Measurements from ENCODE around the gene GPRC5C.
"Not testable (repeated sequence)": the region's sequence is repeated elsewhere in the genome, so short reads cannot be mapped to it uniquely, and the experiment has no call there.

Gene GPRC5C

DNA sequence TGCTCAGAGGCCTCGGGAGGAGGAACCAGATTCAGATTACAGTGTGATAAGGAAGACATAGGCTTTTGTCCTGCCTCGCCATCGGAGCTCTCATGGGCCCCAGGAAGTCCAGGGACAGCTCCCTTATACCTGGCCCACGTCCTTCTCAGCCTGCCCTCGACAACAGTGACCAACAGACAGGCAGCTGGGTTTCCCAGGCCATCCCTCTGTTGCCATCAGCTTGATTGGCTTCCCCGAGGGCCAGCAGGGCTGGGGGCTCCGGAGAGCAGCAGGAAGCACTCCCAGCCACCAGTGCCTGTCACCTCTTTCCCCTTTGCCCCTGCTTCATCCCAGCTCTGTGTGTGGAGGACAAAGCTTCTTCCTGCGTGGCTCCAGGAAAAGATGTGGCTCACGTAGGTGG, 52.2 kb downstream of the GPRC5C start:
- Mint-ChIP-seq H3K27ac (no peak overlapping the region), H3K27me3 (no peaks in the 10 kb centered on the region), H3K4me1 (peaks cover 24% of the 10 kb centered on the region), H3K9me3 (peaks cover 0 to 7% of the 10 kb centered on the region in 2 donors), H3K4me3 (no peak overlapping the region)
- ATAC-seq: no peak
- DNase-seq: no peak

DNA sequence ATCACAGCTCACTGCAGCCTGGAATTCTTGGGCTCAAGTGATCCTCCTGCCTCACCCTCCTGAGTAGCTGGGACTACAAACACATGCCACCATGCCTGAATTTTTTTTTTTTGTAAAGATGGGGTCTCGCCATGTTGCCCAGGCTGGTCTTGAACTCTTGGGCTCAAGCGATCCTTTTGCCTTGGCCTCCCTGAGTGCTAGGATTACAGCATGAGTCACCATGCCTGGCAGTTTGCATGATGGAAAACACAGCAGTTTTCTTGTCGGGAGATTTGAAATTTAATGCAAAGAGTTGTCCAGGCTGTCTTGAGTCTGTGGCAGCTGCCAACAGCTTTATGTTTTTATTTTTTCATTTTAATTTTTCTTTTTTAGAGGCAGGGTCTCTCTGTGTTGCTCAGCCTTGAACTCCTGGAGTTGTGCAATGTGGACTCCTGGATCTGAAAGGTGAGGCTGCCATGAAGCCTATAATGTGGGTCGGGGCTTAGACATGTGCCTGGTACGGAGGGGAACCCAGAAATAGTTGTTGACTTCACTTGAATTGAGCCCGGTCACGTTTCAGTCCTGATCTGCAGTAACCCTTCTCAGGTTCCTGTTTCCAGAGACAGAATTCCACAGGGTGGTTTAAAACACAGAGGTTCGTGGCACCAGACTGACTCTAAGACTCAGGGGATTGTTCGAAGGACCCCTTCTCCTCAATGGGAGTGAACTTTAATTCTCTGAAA, 53.3 kb downstream of the GPRC5C start:
- DNase-seq: no peak

DNA sequence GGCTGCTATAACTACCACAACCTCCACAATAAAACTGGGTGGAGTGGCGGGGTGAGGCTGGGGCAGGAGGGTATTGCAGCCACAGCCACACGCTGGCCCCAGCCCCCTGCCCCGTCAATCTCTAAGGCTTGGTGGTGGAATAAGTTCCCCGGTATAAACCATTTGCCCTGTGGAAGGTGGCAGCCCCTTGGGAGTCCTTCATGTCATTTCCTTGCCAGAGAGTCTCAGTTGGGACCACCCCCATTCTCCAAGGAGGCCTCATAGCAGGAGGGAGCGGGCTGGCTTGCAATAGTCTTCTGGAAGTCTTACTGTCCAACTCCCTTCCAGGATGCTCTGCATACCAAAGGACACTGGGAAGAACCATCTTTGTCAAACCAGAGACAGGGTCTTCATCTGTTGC, 54.0 kb downstream of the GPRC5C start:
- DNase-seq: no peak
- no peaks in the 10 kb centered on the region for H3K27me3 Mint-ChIP-seq
- H3K4me1 Mint-ChIP-seq: peaks cover 8% of the 10 kb centered on the region
- ATAC-seq: no peak
- no peak overlapping the region for H3K27ac Mint-ChIP-seq
- H3K4me3 Mint-ChIP-seq: no peak overlapping the region
- H3K9me3 Mint-ChIP-seq: peaks cover 0 to 12% of the 10 kb centered on the region in 2 donors

More for the DNA sequence above, 53.3 kb downstream of the GPRC5C start:
- ATAC-seq: no peak
- Mint-ChIP-seq H3K4me3 (no peak overlapping the region), H3K9me3 (peaks cover 0 to 12% of the 10 kb centered on the region in 2 donors), H3K27me3 (no peaks in the 10 kb centered on the region), H3K4me1 (peaks cover 13% of the 10 kb centered on the region), H3K27ac (no peak overlapping the region)

DNA sequence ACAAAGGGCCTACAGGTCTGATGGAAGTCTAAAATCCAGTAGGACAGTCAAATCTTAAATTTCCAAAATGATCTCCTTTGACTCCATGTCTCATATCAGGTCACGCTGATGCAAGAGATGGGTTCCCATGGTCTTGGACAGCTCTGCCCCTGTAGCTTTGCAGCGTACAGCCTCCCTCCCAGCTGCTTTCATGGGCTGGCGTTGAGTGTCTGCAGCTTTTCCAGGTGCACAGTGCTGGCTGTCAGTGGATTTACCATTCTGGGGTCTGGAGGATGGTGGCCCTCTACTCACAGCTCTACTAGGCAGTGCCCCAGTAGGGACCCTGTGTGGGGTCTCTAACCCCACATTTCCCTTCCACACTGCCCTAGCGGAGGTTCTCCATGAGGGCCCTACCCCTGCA, 56.4 kb downstream of the GPRC5C start:
- DNase-seq, H3K4me1 Mint-ChIP-seq, H3K4me3 Mint-ChIP-seq, H3K27me3 Mint-ChIP-seq, ATAC-seq, H3K27ac Mint-ChIP-seq: not testable (repeated sequence)
- peaks cover 0 to 12% of the 10 kb centered on the region in 2 donors for H3K9me3 Mint-ChIP-seq

DNA sequence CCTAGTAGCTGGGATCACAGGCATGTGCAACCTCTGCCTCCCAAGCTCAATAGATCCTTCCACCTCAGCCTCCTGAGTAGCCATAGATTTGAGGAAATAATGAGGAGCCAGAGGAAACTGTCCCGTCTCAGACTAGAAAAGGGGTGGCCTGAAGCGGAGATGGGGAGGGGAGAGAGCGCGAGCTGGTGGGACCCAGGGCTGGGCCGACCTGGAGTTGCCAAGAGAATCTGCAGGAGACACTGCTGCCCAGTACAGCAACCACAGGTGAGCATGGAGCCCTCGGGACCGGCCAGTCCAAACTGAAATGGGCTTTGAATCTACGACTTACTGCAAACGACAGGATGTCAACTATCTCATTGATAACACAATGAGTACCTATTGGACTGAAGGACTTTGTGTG, 58.8 kb downstream of the GPRC5C start:
- H3K9me3 Mint-ChIP-seq: peaks cover 0 to 12% of the 10 kb centered on the region in 2 donors
- H3K4me1 Mint-ChIP-seq: no peaks in the 10 kb centered on the region
- H3K4me3 Mint-ChIP-seq: no peak overlapping the region
- no peak overlapping the region for H3K27ac Mint-ChIP-seq
- ATAC-seq (no peak), DNase-seq (no peak)
- H3K27me3 Mint-ChIP-seq: no peaks in the 10 kb centered on the region

DNA sequence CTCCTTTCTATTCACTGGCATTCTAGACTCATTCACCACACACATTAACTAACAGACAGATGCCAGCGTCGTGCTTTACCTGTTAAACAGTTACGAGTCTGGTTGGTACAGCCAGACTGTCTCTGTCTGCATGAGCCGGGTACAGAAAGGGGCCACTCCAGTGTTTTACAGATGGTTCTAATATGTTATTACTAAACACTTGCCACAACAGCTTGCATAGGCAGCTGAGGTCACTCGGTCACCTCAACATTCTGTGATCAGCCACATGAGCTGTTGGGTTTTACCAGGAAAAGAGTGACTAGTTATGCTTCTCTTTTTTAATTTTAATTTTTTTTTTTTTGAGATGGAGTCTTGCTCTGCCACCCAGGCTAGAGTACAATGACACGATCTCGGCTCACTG, 59.7 kb downstream of the GPRC5C start:
- no peak overlapping the region for H3K4me3 Mint-ChIP-seq
- DNase-seq: no peak
- no peak overlapping the region for H3K27ac Mint-ChIP-seq
- no peaks in the 10 kb centered on the region for H3K4me1 Mint-ChIP-seq
- peaks cover 0 to 12% of the 10 kb centered on the region in 2 donors for H3K9me3 Mint-ChIP-seq
- ATAC-seq: no peak
- no peaks in the 10 kb centered on the region for H3K27me3 Mint-ChIP-seq

DNA sequence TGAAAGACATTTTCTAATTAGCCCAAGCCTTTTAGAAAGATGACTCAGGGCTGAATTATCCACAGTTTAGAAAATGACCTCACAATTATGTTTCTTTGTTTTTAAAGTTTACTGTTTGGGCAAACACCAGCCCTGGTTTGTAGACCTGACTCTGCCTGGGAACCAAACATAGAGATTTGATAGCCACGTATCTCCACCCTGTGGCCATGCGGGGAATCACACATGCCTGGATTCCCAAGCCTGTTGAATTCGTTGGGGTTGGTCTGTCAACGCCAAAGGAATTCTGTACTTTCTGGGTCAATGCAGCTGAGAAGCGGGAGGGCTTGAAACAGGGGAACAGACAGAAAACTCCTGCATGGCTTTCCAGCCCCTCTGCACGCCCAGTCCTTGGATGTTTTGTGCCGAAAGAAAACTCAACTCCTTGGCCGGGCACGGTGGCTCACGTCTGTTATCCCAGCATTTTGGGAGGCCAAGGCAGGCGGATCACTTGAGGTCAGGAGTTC, 61.5 kb downstream of the GPRC5C start:
- Mint-ChIP-seq H3K4me3 (no peak overlapping the region), H3K27me3 (no peaks in the 10 kb centered on the region), H3K27ac (no peak overlapping the region), H3K9me3 (peaks cover 0 to 12% of the 10 kb centered on the region in 2 donors), H3K4me1 (no peaks in the 10 kb centered on the region)
- ATAC-seq: peak; percentile 76
- peak; percentile 43 to 60 for DNase-seq

Measured in stimulated activated naive CD8-positive, alpha-beta T cell treated with anti-CD3 and anti-CD28 coated beads, Interleukin-15, amount 100 ng/mL, for 72 hours (primary cell).